HepG2 (cell line): ENCODE measurements around the gene ZNF444. TPM values are rescaled to one million over a fixed set of nuclear protein-coding genes. Genes with fewer than 3 reads are reported as not detected.

Source experiments
- HES4 ChIP-seq: sonication (generic); formaldehyde crosslinking; IDR thresholded peaks from 2 replicates; pipeline ENCODE4 v1.9.0; 2021; ENCODE audit warnings: mild to moderate bottlenecking, missing genetic modification reagents, borderline replicate concordance
- MAX ChIP-seq: IDR thresholded peaks from 2 replicates; pipeline ENCODE4 v1.6.1; 2012; ENCODE audit warnings: inconsistent platforms
- MYC ChIP-seq: sonication (generic); formaldehyde crosslinking; IDR thresholded peaks from 2 replicates; pipeline ENCODE4 v1.9.0; 2021; ENCODE audit warnings: missing genetic modification reagents, borderline replicate concordance
- POGZ ChIP-seq: sonication (generic); formaldehyde crosslinking; IDR thresholded peaks from 2 replicates; pipeline ENCODE4 v1.4.0; 2020; ENCODE audit warnings: mild to moderate bottlenecking, missing genetic modification reagents
- POLR2AphosphoS5 ChIP-seq: IDR thresholded peaks from 2 replicates; pipeline ENCODE4 v1.6.1; 2012; ENCODE audit warnings: low read depth, low read length
- RARA ChIP-seq: IDR thresholded peaks from 2 replicates; pipeline ENCODE4 v1.6.1; 2016; ENCODE audit warnings: missing genetic modification reagents, missing compliant biosample characterization
- SOX6 ChIP-seq, 2 experiments: fragments of 450-650 bp in 1 of 2; sonication (generic) in 1 of 2; formaldehyde crosslinking in 1 of 2; IDR thresholded peaks; 2 replicates each; pipeline versions ENCODE4 v1.4.0 to v1.6.1; 2017 to 2020; ENCODE audit warnings: antibody characterized with exemption in 1 of 2, mild to moderate bottlenecking in 1 of 2, missing genetic modification reagents in 1 of 2
- USF2 ChIP-seq, 2 experiments: sonication (generic) in 1 of 2; formaldehyde crosslinking in 1 of 2; IDR thresholded peaks; 2 replicates each; pipeline versions ENCODE4 v1.5.1 to v1.6.1; 2011 to 2020; ENCODE audit warnings: borderline replicate concordance in 1 of 2, low read depth in 1 of 2, low read length in 1 of 2, mild to moderate bottlenecking in 1 of 2, missing genetic modification reagents in 1 of 2, moderate library complexity in 1 of 2
- ZMYM4 ChIP-seq: sonication (generic); formaldehyde crosslinking; IDR thresholded peaks from 2 replicates; pipeline ENCODE4 v1.8.1; 2023; ENCODE audit warnings: mild to moderate bottlenecking, missing genetic modification reagents
- ZNF282 ChIP-seq: fragments of 450-650 bp; IDR thresholded peaks from 2 replicates; pipeline ENCODE4 v1.6.1; 2018; ENCODE audit not compliant: partially characterized antibody
- ZNF878 ChIP-seq: sonication (generic); formaldehyde crosslinking; IDR thresholded peaks from 2 replicates; pipeline ENCODE4 v1.8.1; 2023; ENCODE audit warnings: mild to moderate bottlenecking, missing genetic modification reagents, moderate library complexity
- polyA plus RNA-seq, 8 experiments: library from polyadenylated mRNA; depleted of rRNA in 3 of 8; stranded (reverse) in 7 of 8; unstranded in 1 of 8; fragments of >200 nt; fragmentation: Illumina TruSeq in 4 of 8; extraction: Trizol in 4 of 8; gene quantifications; 2 replicates each; pipeline versions ENCODE4 v1.2.1 to v1.2.3, GENCODE V29; 2011 to 2016; ENCODE audit warnings: low read depth in 4 of 8, missing spikeins in 1 of 8, mixed read lengths in 1 of 8; ENCODE audit not compliant: insufficient read depth in 1 of 8
- total RNA-seq, 5 experiments: library from RNA; depleted of rRNA; stranded (reverse); fragments of >200 nt; fragmentation: Illumina TruSeq; extraction: Trizol; gene quantifications; 2 replicates each; pipeline ENCODE4 v1.2.3, GENCODE V29; 2016; ENCODE audit warnings: low read depth in 1 of 5
- TF ChIP-seq, protein P1 (sequence below), 2 experiments: fragments of 450-650 bp in 1 of 2; sonication (generic) in 1 of 2; formaldehyde crosslinking in 1 of 2; IDR thresholded peaks; 2 replicates each; pipeline versions ENCODE4 v1.6.1 to v1.8.0; 2016 to 2022; ENCODE audit warnings: antibody characterized with exemption in 1 of 2, mild to moderate bottlenecking in 1 of 2, missing genetic modification reagents in 1 of 2
- TF ChIP-seq, protein P2 (sequence below): sonication (generic); formaldehyde crosslinking; IDR thresholded peaks from 2 replicates; pipeline ENCODE4 v1.4.0; 2020; ENCODE audit warnings: missing genetic modification reagents

Gene ZNF444
- total and polyA plus RNA-seq, 2 of the 13 experiments (the other 11 are each of a cell fraction or from before 2014, with no cell fraction given), result 27.4 to 30.3 TPM

- TF ChIP-seq, protein P1, sequence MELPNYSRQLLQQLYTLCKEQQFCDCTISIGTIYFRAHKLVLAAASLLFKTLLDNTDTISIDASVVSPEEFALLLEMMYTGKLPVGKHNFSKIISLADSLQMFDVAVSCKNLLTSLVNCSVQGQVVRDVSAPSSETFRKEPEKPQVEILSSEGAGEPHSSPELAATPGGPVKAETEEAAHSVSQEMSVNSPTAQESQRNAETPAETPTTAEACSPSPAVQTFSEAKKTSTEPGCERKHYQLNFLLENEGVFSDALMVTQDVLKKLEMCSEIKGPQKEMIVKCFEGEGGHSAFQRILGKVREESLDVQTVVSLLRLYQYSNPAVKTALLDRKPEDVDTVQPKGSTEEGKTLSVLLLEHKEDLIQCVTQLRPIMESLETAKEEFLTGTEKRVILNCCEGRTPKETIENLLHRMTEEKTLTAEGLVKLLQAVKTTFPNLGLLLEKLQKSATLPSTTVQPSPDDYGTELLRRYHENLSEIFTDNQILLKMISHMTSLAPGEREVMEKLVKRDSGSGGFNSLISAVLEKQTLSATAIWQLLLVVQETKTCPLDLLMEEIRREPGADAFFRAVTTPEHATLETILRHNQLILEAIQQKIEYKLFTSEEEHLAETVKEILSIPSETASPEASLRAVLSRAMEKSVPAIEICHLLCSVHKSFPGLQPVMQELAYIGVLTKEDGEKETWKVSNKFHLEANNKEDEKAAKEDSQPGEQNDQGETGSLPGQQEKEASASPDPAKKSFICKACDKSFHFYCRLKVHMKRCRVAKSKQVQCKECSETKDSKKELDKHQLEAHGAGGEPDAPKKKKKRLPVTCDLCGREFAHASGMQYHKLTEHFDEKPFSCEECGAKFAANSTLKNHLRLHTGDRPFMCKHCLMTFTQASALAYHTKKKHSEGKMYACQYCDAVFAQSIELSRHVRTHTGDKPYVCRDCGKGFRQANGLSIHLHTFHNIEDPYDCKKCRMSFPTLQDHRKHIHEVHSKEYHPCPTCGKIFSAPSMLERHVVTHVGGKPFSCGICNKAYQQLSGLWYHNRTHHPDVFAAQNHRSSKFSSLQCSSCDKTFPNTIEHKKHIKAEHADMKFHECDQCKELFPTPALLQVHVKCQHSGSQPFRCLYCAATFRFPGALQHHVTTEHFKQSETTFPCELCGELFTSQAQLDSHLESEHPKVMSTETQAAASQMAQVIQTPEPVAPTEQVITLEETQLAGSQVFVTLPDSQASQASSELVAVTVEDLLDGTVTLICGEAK (IDR thresholded peaks at IDR 0.05), result no peak
- TF ChIP-seq, protein P1 (CRISPR knock-in tag; IDR thresholded peaks at IDR 0.05), result peak; percentile 56; the same call in 1 of the 2 replicates
- TF ChIP-seq MAX, result peak; percentile 64; the same call in 1 of the 2 replicates
- TF ChIP-seq ZNF878, result no peak
- no peak for TF ChIP-seq POLR2AphosphoS5
- no peak for TF ChIP-seq SOX6 (IDR thresholded peaks at IDR 0.05)
- 0 out of 2 replicates have a peak, but pooled peaks have one; percentile 9 for TF ChIP-seq SOX6 (CRISPR knock-in tag; IDR thresholded peaks at IDR 0.05)
- TF ChIP-seq ZNF282, result no peak
- 0 out of 2 replicates have a peak, but pooled peaks have one; percentile 19 for TF ChIP-seq RARA (CRISPR knock-in tag)
- TF ChIP-seq, protein P2, sequence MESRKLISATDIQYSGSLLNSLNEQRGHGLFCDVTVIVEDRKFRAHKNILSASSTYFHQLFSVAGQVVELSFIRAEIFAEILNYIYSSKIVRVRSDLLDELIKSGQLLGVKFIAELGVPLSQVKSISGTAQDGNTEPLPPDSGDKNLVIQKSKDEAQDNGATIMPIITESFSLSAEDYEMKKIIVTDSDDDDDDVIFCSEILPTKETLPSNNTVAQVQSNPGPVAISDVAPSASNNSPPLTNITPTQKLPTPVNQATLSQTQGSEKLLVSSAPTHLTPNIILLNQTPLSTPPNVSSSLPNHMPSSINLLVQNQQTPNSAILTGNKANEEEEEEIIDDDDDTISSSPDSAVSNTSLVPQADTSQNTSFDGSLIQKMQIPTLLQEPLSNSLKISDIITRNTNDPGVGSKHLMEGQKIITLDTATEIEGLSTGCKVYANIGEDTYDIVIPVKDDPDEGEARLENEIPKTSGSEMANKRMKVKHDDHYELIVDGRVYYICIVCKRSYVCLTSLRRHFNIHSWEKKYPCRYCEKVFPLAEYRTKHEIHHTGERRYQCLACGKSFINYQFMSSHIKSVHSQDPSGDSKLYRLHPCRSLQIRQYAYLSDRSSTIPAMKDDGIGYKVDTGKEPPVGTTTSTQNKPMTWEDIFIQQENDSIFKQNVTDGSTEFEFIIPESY (CRISPR knock-in tag), result peak; percentile 11; the same call in 1 of the 2 replicates
- no peak for TF ChIP-seq HES4 (CRISPR knock-in tag)
- peak; percentile 26; the same call in 1 of the 2 replicates for TF ChIP-seq MYC (CRISPR knock-in tag)
- TF ChIP-seq USF2 (IDR thresholded peaks at IDR 0.05; ENCODE audit: low read depth, low read length), result peak; percentile 50; the same call in 1 of the 2 replicates
- peak; percentile 80; the same call in 1 of the 2 replicates for TF ChIP-seq USF2 (CRISPR knock-in tag; IDR thresholded peaks at IDR 0.05; ENCODE audit: borderline replicate concordance)
- 0 out of 2 replicates have a peak, but pooled peaks have one; percentile 18 for TF ChIP-seq POGZ (CRISPR knock-in tag)
- TF ChIP-seq ZMYM4 (CRISPR knock-in tag), result 0 out of 2 replicates have a peak, but pooled peaks have one; percentile 24
These were observed 13.9 kb upstream of the ZNF444 start (continued) for GRCh38 chr19:56126983-56127780.
